Uterus (tissue), 2 donors: ENCODE measurements around the gene DHRS3.

Source experiments
- CTCF ChIP-seq, 4 experiments: fragments of 200-600 bp in 2 of 4; fragments of 450-650 bp in 2 of 4; sonication (generic) in 2 of 4; IDR thresholded peaks; one replicate each; pipeline ENCODE4 v1.5.1; 2016 to 2019; ENCODE audit warnings: antibody characterized with exemption in 4 of 4, mild to moderate bottlenecking in 2 of 4, moderate library complexity in 1 of 4
- POLR2A ChIP-seq, 2 donors: fragments of 450-650 bp; IDR thresholded peaks; one replicate each; pipeline ENCODE4 v1.6.1; 2016; ENCODE audit warnings: antibody characterized with exemption in 2 of 2, mild to moderate bottlenecking in 1 of 2, moderate library complexity in 1 of 2

GRCh38 chr1:12656575-12656974 is 38.6 kb upstream of the DHRS3 start:
- TF ChIP-seq CTCF (IDR thresholded peaks at IDR 0.05), result no peak
- no peak for TF ChIP-seq POLR2A (IDR thresholded peaks at IDR 0.05)
